H1 (cell line): ENCODE results near the gene FAM98A. TPM values are rescaled to one million over a fixed set of nuclear protein-coding genes. Genes with fewer than 3 reads are reported as not detected.

Source experiments
- CTCF ChIA-PET: fragments of 300-600 bp; sonication (Branson Sonifier 250); formaldehyde crosslinking; loops from one replicate; lab custom pipeline; 2021; ENCODE audit not compliant: partially characterized antibody; lab: Charles Lee
- POLR2A ChIA-PET: fragments of 300-600 bp; sonication (Branson Sonifier 250); formaldehyde crosslinking; loops from one replicate; lab custom pipeline; 2021; ENCODE audit warnings: inconsistent platforms; ENCODE audit not compliant: partially characterized antibody; lab: Charles Lee
- DNase-seq, 2 experiments: peaks; one replicate each; pipeline versions ENCODE4 v3.0.0 to v3.0.0-alpha.2; 2010 to 2022; ENCODE audit warnings: low spot score in 2 of 2, low read depth in 1 of 2, mixed read lengths in 1 of 2
- FAIRE-seq: peaks from 2 replicates; lab custom pipeline; 2011; peaks lifted over from hg19 to GRCh38; lab: Jason Lieb, UNC
- H2AFZ ChIP-seq: 2 replicates; pipeline ENCODE4 v1.8.1; 2012; ENCODE audit warnings: low read length, inconsistent platforms
- H2AK5ac ChIP-seq: 2 replicates; pipeline ENCODE4 v1.6.1; 2013; ENCODE audit warnings: low read depth, low read length
- H2BK120ac ChIP-seq: replicated peaks from 2 replicates; pipeline ENCODE3; 2013; ENCODE audit warnings: low read depth, low read length, inconsistent platforms
- H2BK12ac ChIP-seq: 2 replicates; pipeline ENCODE4 v1.6.1; 2013; ENCODE audit warnings: low read depth, low read length
- H2BK15ac ChIP-seq: 2 replicates; pipeline ENCODE4 v1.6.1; 2013; ENCODE audit warnings: low read length
- H2BK20ac ChIP-seq: 2 replicates; pipeline ENCODE4 v1.6.1; 2013; ENCODE audit warnings: low read length
- H2BK5ac ChIP-seq: 2 replicates; pipeline ENCODE4 v1.6.1; 2013; ENCODE audit warnings: low read depth, low read length
- H3K14ac ChIP-seq: 2 replicates; pipeline ENCODE4 v1.6.1; 2013; ENCODE audit warnings: inconsistent platforms; ENCODE audit not compliant: insufficient read length
- H3K18ac ChIP-seq: 2 replicates; pipeline ENCODE4 v1.6.1; 2013; ENCODE audit warnings: low read length; ENCODE audit errors: extremely low read depth
- H3K23ac ChIP-seq: 2 replicates; pipeline ENCODE4 v1.6.1; 2013; ENCODE audit warnings: inconsistent platforms; ENCODE audit not compliant: insufficient read length
- H3K23me2 ChIP-seq: 2 replicates; pipeline ENCODE4 v1.6.1; 2013; ENCODE audit warnings: low read depth, low read length
- H3K27ac ChIP-seq: 2 replicates; pipeline ENCODE4 v1.6.1; 2011; ENCODE audit warnings: low read depth, low read length, inconsistent platforms
- H3K27me3 ChIP-seq, 4 experiments: replicated peaks in 1 of 4; 1 replicate in 1 of 4; 2 replicates in 3 of 4; pipeline versions ENCODE4 v1.6.1 to v1.8.1; 2011 to 2013; ENCODE audit warnings: low read length in 3 of 4, mild to moderate bottlenecking in 3 of 4, inconsistent platforms in 2 of 4, mixed read lengths in 2 of 4, moderate library complexity in 1 of 4; ENCODE audit not compliant: control insufficient read depth in 3 of 4, insufficient read depth in 3 of 4; ENCODE audit errors: extremely low read depth in 1 of 4
- H3K36me3 ChIP-seq, 4 experiments: 2 replicates each; pipeline versions ENCODE4 v1.6.1 to v1.8.1; 2011 to 2013; ENCODE audit warnings: mild to moderate bottlenecking in 4 of 4, low read length in 3 of 4, moderate library complexity in 2 of 4, control low read depth in 1 of 4, inconsistent platforms in 1 of 4; ENCODE audit not compliant: insufficient read depth in 4 of 4, control insufficient read depth in 2 of 4
- H3K4ac ChIP-seq: replicated peaks from 2 replicates; pipeline ENCODE3; 2013; ENCODE audit warnings: low read length, low read depth, mixed read lengths, inconsistent platforms; ENCODE audit not compliant: insufficient read length
- H3K4me1 ChIP-seq, 4 experiments: replicated peaks in 1 of 4; 1 replicate in 1 of 4; 2 replicates in 3 of 4; pipeline versions ENCODE4 v1.6.1 to v1.8.1; 2011 to 2013; ENCODE audit warnings: low read length in 3 of 4, inconsistent platforms in 2 of 4, mixed read lengths in 1 of 4; ENCODE audit not compliant: insufficient read depth in 4 of 4, control insufficient read depth in 3 of 4
- H3K4me2 ChIP-seq, 2 experiments: 2 replicates each; pipeline versions ENCODE4 v1.6.1 to v1.8.1; 2011 to 2013; ENCODE audit warnings: low read depth in 2 of 2, low read length in 2 of 2, control low read depth in 1 of 2, inconsistent platforms in 1 of 2, mild to moderate bottlenecking in 1 of 2; ENCODE audit not compliant: insufficient read depth in 1 of 2
- H3K4me3 ChIP-seq, 4 experiments: fragments of 200-600, 300-600 bp in 1 of 4; sonication (generic), shearing (Covaris generic), sonication (Bioruptor Twin) in 1 of 4; 2 replicates each; pipeline versions ENCODE4 v1.5.1 to v1.8.1; 2011 to 2016; ENCODE audit warnings: low read length in 4 of 4, low read depth in 3 of 4, control low read depth in 2 of 4, inconsistent platforms in 2 of 4, mild to moderate bottlenecking in 2 of 4, mixed read lengths in 1 of 4, moderate library complexity in 1 of 4; ENCODE audit not compliant: insufficient read depth in 2 of 4; ENCODE audit errors: extremely low read depth in 1 of 4
- H3K56ac ChIP-seq: replicated peaks from 2 replicates; pipeline ENCODE3; 2013; ENCODE audit warnings: low read depth, mild to moderate bottlenecking, mixed read lengths, low read length, inconsistent platforms; ENCODE audit not compliant: insufficient read length
- H3K79me1 ChIP-seq: 2 replicates; pipeline ENCODE4 v1.6.1; 2013; ENCODE audit warnings: low read depth, low read length, control low read depth
- H3K79me2 ChIP-seq, 2 experiments: 2 replicates each; pipeline versions ENCODE4 v1.6.1 to v1.8.1; 2012 to 2013; ENCODE audit warnings: low read length in 2 of 2, mild to moderate bottlenecking in 2 of 2, inconsistent platforms in 1 of 2; ENCODE audit not compliant: insufficient read depth in 2 of 2, control insufficient read depth in 1 of 2
- H3K9ac ChIP-seq, 4 experiments: replicated peaks in 1 of 4; 1 replicate in 1 of 4; 2 replicates in 3 of 4; pipeline versions ENCODE4 v1.6.1 to v1.8.1; 2011 to 2013; ENCODE audit warnings: low read depth in 3 of 4, low read length in 3 of 4, control low read depth in 2 of 4, mild to moderate bottlenecking in 2 of 4, moderate library complexity in 2 of 4, inconsistent platforms in 1 of 4; ENCODE audit errors: extremely low read depth in 1 of 4
- H3K9me3 ChIP-seq, 2 experiments: 2 replicates each; pipeline versions ENCODE4 v1.6.1 to v1.8.1; 2012 to 2013; ENCODE audit warnings: mild to moderate bottlenecking in 2 of 2, moderate library complexity in 2 of 2, control low read depth in 1 of 2, inconsistent platforms in 1 of 2, low read depth in 1 of 2, low read length in 1 of 2, mixed read lengths in 1 of 2; ENCODE audit not compliant: insufficient read depth in 2 of 2
- H4K20me1 ChIP-seq, 2 experiments: replicated peaks in 1 of 2; 2 replicates each; pipeline versions ENCODE3 to v1.8.1; 2011 to 2013; ENCODE audit warnings: inconsistent platforms in 2 of 2, low read length in 2 of 2, mild to moderate bottlenecking in 1 of 2; ENCODE audit not compliant: insufficient read depth in 2 of 2, control insufficient read depth in 1 of 2
- H4K5ac ChIP-seq: 2 replicates; pipeline ENCODE4 v1.6.1; 2013; ENCODE audit warnings: low read length, low read depth, mixed read lengths, inconsistent platforms; ENCODE audit not compliant: insufficient read length
- H4K8ac ChIP-seq: 2 replicates; pipeline ENCODE4 v1.8.0; 2013; ENCODE audit warnings: mild to moderate bottlenecking, moderate library complexity, low read length, inconsistent platforms; ENCODE audit not compliant: insufficient read depth; ENCODE audit errors: extremely low read depth
- H4K91ac ChIP-seq: replicated peaks from 2 replicates; pipeline ENCODE3; 2013; ENCODE audit warnings: low read length, mixed read lengths, inconsistent platforms; ENCODE audit not compliant: insufficient read length
- ATF3 ChIP-seq: IDR thresholded peaks from 2 replicates; pipeline ENCODE4 v1.6.1; 2011; ENCODE audit warnings: low read depth, mild to moderate bottlenecking, low read length; ENCODE audit not compliant: insufficient read depth
- BRCA1 ChIP-seq: IDR thresholded peaks from 2 replicates; pipeline ENCODE4 v1.6.1; 2012; ENCODE audit warnings: low read depth, low read length, improper control_type of control experiment
- CHD2 ChIP-seq: IDR thresholded peaks from 2 replicates; pipeline ENCODE4 v1.6.1; 2012; ENCODE audit warnings: low read length, improper control_type of control experiment
- CTCF ChIP-seq, 3 experiments: IDR thresholded peaks; 1 replicate in 2 of 3; 2 replicates in 1 of 3; pipeline versions ENCODE4 v1.5.1 to v1.6.1; 2011; ENCODE audit warnings: low read length in 3 of 3, mild to moderate bottlenecking in 3 of 3, inconsistent platforms in 2 of 3, low read depth in 1 of 3, moderate library complexity in 1 of 3; ENCODE audit not compliant: insufficient read depth in 1 of 3; ENCODE audit errors: control extremely low read depth in 1 of 3
- FOSL1 ChIP-seq: IDR thresholded peaks from 2 replicates; pipeline ENCODE4 v1.6.1; 2011; ENCODE audit warnings: mild to moderate bottlenecking, low read depth, low read length, moderate library complexity; ENCODE audit not compliant: insufficient read depth
- HDAC6 ChIP-seq: IDR thresholded peaks from one replicate; pipeline ENCODE4 v1.7.1; 2012; ENCODE audit warnings: low read depth, mild to moderate bottlenecking, inconsistent platforms, low read length, moderate library complexity
- RXRA ChIP-seq: IDR thresholded peaks from 2 replicates; pipeline ENCODE4 v1.6.1; 2011; ENCODE audit warnings: low read depth, mild to moderate bottlenecking, low read length, moderate library complexity; ENCODE audit not compliant: insufficient read depth
- SIN3A ChIP-seq, 2 experiments: IDR thresholded peaks in 1 of 2; conservative IDR thresholded peaks in 1 of 2; 2 replicates each; pipeline ENCODE4 v1.6.1; 2011 to 2012; ENCODE audit warnings: low read length in 2 of 2, improper control_type of control experiment in 1 of 2, low read depth in 1 of 2, mild to moderate bottlenecking in 1 of 2
- TAF7 ChIP-seq: optimal IDR thresholded peaks from 2 replicates; pipeline ENCODE3; 2011; ENCODE audit warnings: low read depth, mild to moderate bottlenecking, inconsistent platforms, low read length, moderate library complexity, borderline replicate concordance
- ZNF274 ChIP-seq: IDR thresholded peaks from 2 replicates; pipeline ENCODE4 v1.7.0; 2012; ENCODE audit warnings: low read length, borderline replicate concordance; ENCODE audit errors: extremely low read depth
- WGBS, 2 experiments: shearing (Covaris generic) in 1 of 2; methylation state at CpG; one replicate each; pipeline versions ENCODE4 v1.1.6 to v1.1.7; 2013 to 2015; ENCODE audit warnings: low lambda C conversion rate in 2 of 2, mixed read lengths in 2 of 2, inconsistent platforms in 1 of 2, low coverage in 1 of 2, missing lambda C conversion rate in 1 of 2; ENCODE audit not compliant: insufficient replicate concordance in 2 of 2, insufficient coverage in 1 of 2, insufficient read length in 1 of 2; ENCODE audit errors: extremely low coverage in 1 of 2, missing lambda C conversion rate in 1 of 2; 5-methylcytosine and 5-hydroxymethylcytosine counted together
- polyA plus RNA-seq, 7 experiments: library from polyadenylated mRNA; depleted of rRNA in 3 of 7; stranded (reverse) in 5 of 7; unstranded in 2 of 7; fragments of >200 nt in 5 of 7; fragments of 200-250 nt in 2 of 7; gene quantifications; 1 replicate in 5 of 7; 2 replicates in 1 of 7; 4 replicates in 1 of 7; pipeline versions ENCODE4 v1.2.1 to v1.2.3, GENCODE V29; 2011 to 2013; ENCODE audit warnings: missing spikeins in 2 of 7, mixed read lengths in 2 of 7
- total RNA-seq: library from RNA; stranded (reverse); fragmentation: NEBNext Ultra II Directional; extraction: Animal tissue kit (Norgen Biotek cat#: 25700); gene quantifications from 2 replicates; pipeline ENCODE4 v1.2.1, GENCODE V29; 2021

The FAM98A gene
- total and polyA plus RNA-seq, 2 of the 8 experiments (the other 6 are each of a cell fraction or from before 2014, with no cell fraction given) = 53.2 to 103 TPM

DNA sequence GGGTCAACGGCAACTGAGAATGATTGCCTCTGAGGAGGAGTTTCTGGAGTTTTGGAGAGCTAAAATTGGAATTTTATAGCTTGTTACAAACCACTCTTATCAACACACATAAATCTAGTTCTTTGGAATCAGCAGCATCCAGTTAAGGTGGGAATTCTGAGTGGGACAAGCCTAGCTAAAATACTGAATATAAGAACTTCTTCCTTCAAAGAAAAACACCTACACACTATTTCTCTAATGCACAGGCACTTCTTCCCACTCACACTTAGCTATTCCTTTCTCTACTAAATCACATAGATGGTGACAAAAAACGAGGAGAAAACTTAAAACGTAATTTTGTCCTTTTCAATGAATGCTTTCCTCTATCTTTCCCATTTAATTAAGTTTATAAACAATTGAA lies 43.4 kb downstream of the FAM98A start:
- Histone ChIP-seq H2BK5ac (no peak overlapping the region), H3K9ac (no peak overlapping the region), H3K79me2 (no peaks in the 10 kb centered on the region), H4K91ac (no peak overlapping the region), H2AFZ (no peak overlapping the region), H3K4me3 (no peak overlapping the region), H3K4ac (no peak overlapping the region), H3K56ac (no peak overlapping the region), H2BK20ac (no peak overlapping the region), H3K4me1 (peaks cover 0 to 6% (median 0%) of the 10 kb centered on the region in 4 experiments; a peak in 1 of 7 replicates), H3K23me2 (no peaks in the 10 kb centered on the region; the same call in 1 of the 2 replicates), H3K4me2 (no peak overlapping the region), H3K27me3 (no peaks in the 10 kb centered on the region), H3K79me1 (no peaks in the 10 kb centered on the region), H3K27ac (no peak overlapping the region), H4K20me1 (no peaks in the 10 kb centered on the region), H4K8ac (no peak overlapping the region), H2BK120ac (no peak overlapping the region), H3K18ac (no peak overlapping the region), H2BK15ac (no peak overlapping the region), H2AK5ac (no peak overlapping the region), H4K5ac (no peak overlapping the region), H3K14ac (no peak overlapping the region), H3K36me3 (no peaks in the 10 kb centered on the region), H3K9me3 (no peaks in the 10 kb centered on the region), H2BK12ac (no peak overlapping the region), H3K23ac (no peak overlapping the region)
- WGBS, 2 experiments = 87% methylated on average over 3 of the region's 3 CpGs; no CpG with 5 or more reads in 1 of the 2 experiments
- no peak for FAIRE-seq
- DNase-seq = no peak
- ChIA-PET CTCF (interaction anchor here (0.6 to 2.1 kb wide), 7 partner anchors 15 to 1354 kb away, joined by 3 to 10 read pairs (median 4); no protein-coding TSS in a partner anchor), POLR2A (interaction anchor here (0.6 to 1.3 kb wide), 2 partner anchors 14 to 17 kb away, joined by 3 read pairs; no protein-coding TSS in a partner anchor)
- TF ChIP-seq CHD2 (no peak), HDAC6 (no peak), FOSL1 (no peak), ZNF274 (no peak), ATF3 (no peak), BRCA1 (no peak), SIN3A (conservative IDR thresholded peaks at IDR 0.05 in 1 of 2, IDR thresholded peaks at IDR 0.05 in 1 of 2; ENCODE audit: low read depth in 1 of 2, low read length in 2 of 2) (no peak), RXRA (no peak), TAF7 (no peak), CTCF (IDR thresholded peaks at IDR 0.05; ENCODE audit: control extremely low read depth in 1 of 3, insufficient read depth in 1 of 3, low read depth in 1 of 3, low read length in 3 of 3) (no peak)
